TTC549 (cell line): Measurements from ENCODE around the gene LMF2.
A peak's percentile ranks its signal among the peaks of the same experiment; 100 is the strongest.

Experiments used
- FAIRE-seq: peaks from 2 replicates; lab custom pipeline; 2012; peaks lifted over from hg19 to GRCh38; lab: Jason Lieb, UNC

The LMF2 gene

GRCh38 chr22:50502628-50503474 lies 4.7 kb downstream of the LMF2 start:
- no peak for FAIRE-seq

GRCh38 chr22:50502096-50502495 lies 5.4 kb downstream of the LMF2 start:
- no peak for FAIRE-seq

GRCh38 chr22:50500452-50500851 lies 7.0 kb downstream of the LMF2 start:
- no peak for FAIRE-seq

- peak; percentile 72 for FAIRE-seq
Observed at GRCh38 chr22:50498322-50498890, 9.1 kb downstream of the LMF2 start.

- no peak for FAIRE-seq
Observed at GRCh38 chr22:50497093-50497492, 10.4 kb downstream of the LMF2 start.

GRCh38 chr22:50490531-50491308 lies 16.8 kb downstream of the LMF2 start:
- FAIRE-seq = no peak

- no peak for FAIRE-seq
Observed at GRCh38 chr22:50489363-50490243, 17.9 kb downstream of the LMF2 start.

GRCh38 chr22:50488886-50489285 lies 18.6 kb downstream of the LMF2 start:
- FAIRE-seq = no peak

- FAIRE-seq = no peak
Observed at GRCh38 chr22:50488006-50488677, 19.4 kb downstream of the LMF2 start.

GRCh38 chr22:50487290-50488005 lies 20.1 kb downstream of the LMF2 start:
- no peak for FAIRE-seq

GRCh38 chr22:50486561-50487289 lies 20.8 kb downstream of the LMF2 start, which contains the start of gene MIOX:
Gene MIOX (plus strand): TSS chr22:50486859. CDS start chr22:50486898, 39 bp downstream.
- FAIRE-seq = no peak

- no peak for FAIRE-seq
Observed at GRCh38 chr22:50485221-50486131, 22.0 kb downstream of the LMF2 start.

- no peak for FAIRE-seq
Observed at GRCh38 chr22:50483977-50484853, 23.3 kb downstream of the LMF2 start.

- no peak for FAIRE-seq
Observed at GRCh38 chr22:50483556-50483955, 23.9 kb downstream of the LMF2 start.

- no peak for FAIRE-seq
Observed at GRCh38 chr22:50483106-50483505, 24.4 kb downstream of the LMF2 start.

GRCh38 chr22:50482107-50483074 lies 25.1 kb downstream of the LMF2 start:
- no peak for FAIRE-seq
